ENCODE results near the gene PHAF1. TPM values are rescaled to one million over a fixed set of nuclear protein-coding genes. Genes with fewer than 3 reads are reported as not detected.
A peak's percentile ranks its signal among the peaks of the same experiment; 100 is the strongest.

PHAF1 gene
- total RNA-seq, 1 donor from 2014 or later, result 10.4 TPM

GRCh38 chr16:67163999-67164558 lies 54.3 kb downstream of the PHAF1 start:
- H3K9me3 ChIP-seq (replicated peaks), result no peaks in the 10 kb centered on the region
- peak overlapping the region; percentile 70 for H3K4me3 ChIP-seq
- intact Hi-C loops (cut with micrococcal nuclease), result no loop called here
- H3K27ac ChIP-seq (replicated peaks), result peak overlapping the region; percentile 90
- peaks cover 71% of the 10 kb centered on the region for H3K4me1 ChIP-seq
- H3K36me3 ChIP-seq, result no peaks in the 10 kb centered on the region
- H3K27me3 ChIP-seq (ENCODE audit: low read depth), result peaks cover 45% of the 10 kb centered on the region
- DNase-seq, result no peak
- no peak for TF ChIP-seq CTCF (IDR thresholded peaks at IDR 0.05; ENCODE audit: borderline replicate concordance)

GRCh38 chr16:67164599-67165061 lies 54.9 kb downstream of the PHAF1 start, which contains the start of gene HSF4:
TSS of gene HSF4 (plus strand) at chr16:67164745. CDS start at chr16:67164812, 67 bp downstream.
- DNase-seq, result peak; percentile 75
- peak within 1 kb of the TSS; percentile 70 for H3K4me3 ChIP-seq
- H3K4me1 ChIP-seq, result peaks cover 71% of the 10 kb centered on the region
- TF ChIP-seq CTCF (IDR thresholded peaks at IDR 0.05; ENCODE audit: borderline replicate concordance), result no peak
- peaks cover 45% of the 10 kb centered on the region for H3K27me3 ChIP-seq (ENCODE audit: low read depth)
- H3K27ac ChIP-seq (replicated peaks), result peak within 1 kb of the TSS; percentile 90
- no peaks in the 10 kb centered on the region for H3K36me3 ChIP-seq
- H3K9me3 ChIP-seq (replicated peaks), result no peaks in the 10 kb centered on the region
- intact Hi-C loops (cut with micrococcal nuclease), result no loop called here

- Histone ChIP-seq H3K27me3 (ENCODE audit: low read depth) (peaks cover 45% of the 10 kb centered on the region), H3K4me1 (peaks cover 70% of the 10 kb centered on the region), H3K9me3 (replicated peaks) (no peaks in the 10 kb centered on the region), H3K36me3 (no peaks in the 10 kb centered on the region), H3K27ac (replicated peaks) (peak overlapping the region; percentile 90), H3K4me3 (peak overlapping the region; percentile 70)
- intact Hi-C loops (cut with micrococcal nuclease), result no loop called here
- no peak for DNase-seq
- no peak for TF ChIP-seq CTCF (IDR thresholded peaks at IDR 0.05; ENCODE audit: borderline replicate concordance)
Observed at GRCh38 chr16:67165121-67166078, 55.7 kb downstream of the PHAF1 start.

GRCh38 chr16:67166110-67166547 lies 56.4 kb downstream of the PHAF1 start:
- peaks cover 45% of the 10 kb centered on the region for H3K27me3 ChIP-seq (ENCODE audit: low read depth)
- no peak overlapping the region for H3K4me3 ChIP-seq
- no peak overlapping the region for H3K27ac ChIP-seq (replicated peaks)
- no peaks in the 10 kb centered on the region for H3K36me3 ChIP-seq
- no peak for TF ChIP-seq CTCF (IDR thresholded peaks at IDR 0.05; ENCODE audit: borderline replicate concordance)
- DNase-seq, result no peak
- peaks cover 70% of the 10 kb centered on the region for H3K4me1 ChIP-seq
- H3K9me3 ChIP-seq (replicated peaks), result no peaks in the 10 kb centered on the region
- intact Hi-C loops (cut with micrococcal nuclease), result no loop called here

- Histone ChIP-seq H3K27me3 (ENCODE audit: low read depth) (peaks cover 45% of the 10 kb centered on the region), H3K27ac (replicated peaks) (no peak overlapping the region), H3K36me3 (no peaks in the 10 kb centered on the region), H3K4me3 (no peak overlapping the region), H3K4me1 (peaks cover 69% of the 10 kb centered on the region), H3K9me3 (replicated peaks) (no peaks in the 10 kb centered on the region)
- TF ChIP-seq CTCF (IDR thresholded peaks at IDR 0.05; ENCODE audit: borderline replicate concordance), result no peak
- intact Hi-C loops (cut with micrococcal nuclease), result no loop called here
- no peak for DNase-seq
Observed at GRCh38 chr16:67166598-67167168, 56.9 kb downstream of the PHAF1 start.

Measured in left ventricle myocardium inferior (tissue), 1 donor.